Measurements from ENCODE around the gene PFKFB2. TPM values are rescaled to one million over a fixed set of nuclear protein-coding genes. Genes with fewer than 3 reads are reported as not detected.

PFKFB2 gene
- polyA plus RNA-seq, 1 donor from 2014 or later, result 9.8 TPM

DNA sequence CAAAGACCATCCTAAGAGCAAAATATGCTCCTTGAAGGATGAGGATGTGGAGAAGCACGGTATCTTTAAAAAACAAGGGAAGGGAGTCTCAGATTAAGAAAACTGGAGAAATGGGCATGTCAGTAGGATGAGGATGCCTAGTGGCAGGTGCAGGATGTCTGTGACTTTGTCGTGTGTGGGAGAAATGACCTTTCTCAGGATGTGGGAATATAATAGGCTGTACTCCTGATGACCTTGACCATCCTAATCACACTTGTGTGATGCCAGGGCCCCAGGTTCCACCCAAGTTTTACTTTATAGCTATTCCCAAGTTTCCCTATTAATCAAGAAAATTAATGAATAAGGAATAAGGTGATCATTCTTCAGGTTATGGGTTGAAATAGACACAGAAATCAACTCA is 33.4 kb upstream of the PFKFB2 start:
- Histone ChIP-seq H3K4me2 (ENCODE audit: low read length) (no peak overlapping the region), H4K20me1 (ENCODE audit: insufficient read depth) (no peaks in the 10 kb centered on the region), H3K9me3 (ENCODE audit: low read length) (no peaks in the 10 kb centered on the region), H3K9me2 (ENCODE audit: insufficient read depth, low read length) (no peaks in the 10 kb centered on the region), H3K4me3 (ENCODE audit: low read length) (no peak overlapping the region), H3K79me2 (replicated peaks; ENCODE audit: insufficient read depth, low read length) (no peaks in the 10 kb centered on the region), H3K9ac (ENCODE audit: low read length) (no peak overlapping the region), H3K27me3 (ENCODE audit: insufficient read depth, low read depth, low read length) (no peaks in the 10 kb centered on the region), H2AFZ (ENCODE audit: low read depth, low read length) (no peak overlapping the region), H3K36me3 (ENCODE audit: insufficient read depth, low read length) (no peaks in the 10 kb centered on the region), H3K27ac (ENCODE audit: low read length) (no peak overlapping the region), H3F3A (ENCODE audit: insufficient read depth, low read length, poor library complexity, severe bottlenecking) (no peaks in the 10 kb centered on the region)
- TF ChIP-seq RAD21 (conservative IDR thresholded peaks at IDR 0.05) (no peak), MXI1 (conservative IDR thresholded peaks at IDR 0.05; ENCODE audit: poor library complexity, severe bottlenecking) (no peak), TAF1 (IDR thresholded peaks at IDR 0.05; ENCODE audit: low read depth) (no peak), EP300 (conservative IDR thresholded peaks at IDR 0.05; ENCODE audit: poor library complexity, severe bottlenecking) (no peak), EZH2 (IDR thresholded peaks at IDR 0.05; ENCODE audit: borderline replicate concordance, insufficient read depth, low read length, poor library complexity, severe bottlenecking) (no peak), POLR2AphosphoS5 (IDR thresholded peaks at IDR 0.05) (no peak), SMC3 (conservative IDR thresholded peaks at IDR 0.05; ENCODE audit: poor library complexity) (no peak)
- TF ChIP-seq, protein P1, sequence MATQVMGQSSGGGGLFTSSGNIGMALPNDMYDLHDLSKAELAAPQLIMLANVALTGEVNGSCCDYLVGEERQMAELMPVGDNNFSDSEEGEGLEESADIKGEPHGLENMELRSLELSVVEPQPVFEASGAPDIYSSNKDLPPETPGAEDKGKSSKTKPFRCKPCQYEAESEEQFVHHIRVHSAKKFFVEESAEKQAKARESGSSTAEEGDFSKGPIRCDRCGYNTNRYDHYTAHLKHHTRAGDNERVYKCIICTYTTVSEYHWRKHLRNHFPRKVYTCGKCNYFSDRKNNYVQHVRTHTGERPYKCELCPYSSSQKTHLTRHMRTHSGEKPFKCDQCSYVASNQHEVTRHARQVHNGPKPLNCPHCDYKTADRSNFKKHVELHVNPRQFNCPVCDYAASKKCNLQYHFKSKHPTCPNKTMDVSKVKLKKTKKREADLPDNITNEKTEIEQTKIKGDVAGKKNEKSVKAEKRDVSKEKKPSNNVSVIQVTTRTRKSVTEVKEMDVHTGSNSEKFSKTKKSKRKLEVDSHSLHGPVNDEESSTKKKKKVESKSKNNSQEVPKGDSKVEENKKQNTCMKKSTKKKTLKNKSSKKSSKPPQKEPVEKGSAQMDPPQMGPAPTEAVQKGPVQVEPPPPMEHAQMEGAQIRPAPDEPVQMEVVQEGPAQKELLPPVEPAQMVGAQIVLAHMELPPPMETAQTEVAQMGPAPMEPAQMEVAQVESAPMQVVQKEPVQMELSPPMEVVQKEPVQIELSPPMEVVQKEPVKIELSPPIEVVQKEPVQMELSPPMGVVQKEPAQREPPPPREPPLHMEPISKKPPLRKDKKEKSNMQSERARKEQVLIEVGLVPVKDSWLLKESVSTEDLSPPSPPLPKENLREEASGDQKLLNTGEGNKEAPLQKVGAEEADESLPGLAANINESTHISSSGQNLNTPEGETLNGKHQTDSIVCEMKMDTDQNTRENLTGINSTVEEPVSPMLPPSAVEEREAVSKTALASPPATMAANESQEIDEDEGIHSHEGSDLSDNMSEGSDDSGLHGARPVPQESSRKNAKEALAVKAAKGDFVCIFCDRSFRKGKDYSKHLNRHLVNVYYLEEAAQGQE (IDR thresholded peaks at IDR 0.05; ENCODE audit: borderline replicate concordance), result no peak
- TF ChIP-seq, protein P2, sequence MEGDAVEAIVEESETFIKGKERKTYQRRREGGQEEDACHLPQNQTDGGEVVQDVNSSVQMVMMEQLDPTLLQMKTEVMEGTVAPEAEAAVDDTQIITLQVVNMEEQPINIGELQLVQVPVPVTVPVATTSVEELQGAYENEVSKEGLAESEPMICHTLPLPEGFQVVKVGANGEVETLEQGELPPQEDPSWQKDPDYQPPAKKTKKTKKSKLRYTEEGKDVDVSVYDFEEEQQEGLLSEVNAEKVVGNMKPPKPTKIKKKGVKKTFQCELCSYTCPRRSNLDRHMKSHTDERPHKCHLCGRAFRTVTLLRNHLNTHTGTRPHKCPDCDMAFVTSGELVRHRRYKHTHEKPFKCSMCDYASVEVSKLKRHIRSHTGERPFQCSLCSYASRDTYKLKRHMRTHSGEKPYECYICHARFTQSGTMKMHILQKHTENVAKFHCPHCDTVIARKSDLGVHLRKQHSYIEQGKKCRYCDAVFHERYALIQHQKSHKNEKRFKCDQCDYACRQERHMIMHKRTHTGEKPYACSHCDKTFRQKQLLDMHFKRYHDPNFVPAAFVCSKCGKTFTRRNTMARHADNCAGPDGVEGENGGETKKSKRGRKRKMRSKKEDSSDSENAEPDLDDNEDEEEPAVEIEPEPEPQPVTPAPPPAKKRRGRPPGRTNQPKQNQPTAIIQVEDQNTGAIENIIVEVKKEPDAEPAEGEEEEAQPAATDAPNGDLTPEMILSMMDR (IDR thresholded peaks at IDR 0.05; ENCODE audit: poor library complexity, severe bottlenecking), result no peak

DNA sequence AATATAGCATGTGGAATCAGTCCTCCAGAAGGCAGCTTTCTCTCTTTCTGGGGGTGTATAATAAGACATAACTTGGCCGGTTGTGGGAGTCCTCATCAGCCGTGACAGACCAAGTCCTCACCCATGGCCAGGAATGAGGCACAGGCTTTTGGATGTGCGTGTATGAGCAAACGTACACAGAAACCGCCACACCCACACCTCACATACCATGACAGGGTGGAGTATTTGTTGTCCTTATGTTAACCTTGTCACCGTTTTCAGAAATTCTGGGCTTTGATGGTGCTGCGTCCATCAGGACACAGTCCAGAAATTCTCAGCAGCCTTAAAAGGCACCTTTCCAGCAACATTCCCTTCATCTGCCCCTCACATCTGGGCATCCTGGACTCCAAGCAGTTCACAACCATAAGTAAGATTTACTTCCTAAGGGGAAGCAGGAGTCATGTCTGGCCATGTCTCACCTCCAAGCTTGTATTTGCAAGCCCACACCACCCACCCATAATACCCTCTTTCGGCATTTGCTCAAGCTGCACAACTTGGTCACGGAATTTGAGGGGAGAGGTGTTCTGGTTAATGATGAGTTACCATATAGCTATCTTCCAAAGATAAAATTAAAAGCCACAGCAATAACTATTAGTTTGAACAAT is 32.9 kb upstream of the PFKFB2 start:
- Histone ChIP-seq H3K9ac (ENCODE audit: low read length) (no peak overlapping the region), H3K27me3 (ENCODE audit: insufficient read depth, low read depth, low read length) (no peaks in the 10 kb centered on the region), H2AFZ (ENCODE audit: low read depth, low read length) (no peak overlapping the region), H3K9me3 (ENCODE audit: low read length) (no peaks in the 10 kb centered on the region), H3K79me2 (replicated peaks; ENCODE audit: insufficient read depth, low read length) (no peaks in the 10 kb centered on the region), H3K9me2 (ENCODE audit: insufficient read depth, low read length) (no peaks in the 10 kb centered on the region), H3F3A (ENCODE audit: insufficient read depth, low read length, poor library complexity, severe bottlenecking) (no peaks in the 10 kb centered on the region), H3K4me3 (ENCODE audit: low read length) (no peak overlapping the region), H3K4me2 (ENCODE audit: low read length) (no peak overlapping the region), H3K36me3 (ENCODE audit: insufficient read depth, low read length) (no peaks in the 10 kb centered on the region), H3K27ac (ENCODE audit: low read length) (no peak overlapping the region), H4K20me1 (ENCODE audit: insufficient read depth) (no peaks in the 10 kb centered on the region)
- TF ChIP-seq EZH2 (IDR thresholded peaks at IDR 0.05; ENCODE audit: borderline replicate concordance, insufficient read depth, low read length, poor library complexity, severe bottlenecking) (no peak), TAF1 (IDR thresholded peaks at IDR 0.05; ENCODE audit: low read depth) (no peak), RAD21 (conservative IDR thresholded peaks at IDR 0.05) (no peak), SMC3 (conservative IDR thresholded peaks at IDR 0.05; ENCODE audit: poor library complexity) (no peak), MXI1 (conservative IDR thresholded peaks at IDR 0.05; ENCODE audit: poor library complexity, severe bottlenecking) (no peak), EP300 (conservative IDR thresholded peaks at IDR 0.05; ENCODE audit: poor library complexity, severe bottlenecking) (no peak), POLR2AphosphoS5 (IDR thresholded peaks at IDR 0.05) (no peak)
- TF ChIP-seq, protein P1 (IDR thresholded peaks at IDR 0.05; ENCODE audit: borderline replicate concordance), result no peak
- TF ChIP-seq, protein P2 (IDR thresholded peaks at IDR 0.05; ENCODE audit: poor library complexity, severe bottlenecking), result no peak
